GM12892 (cell line): ENCODE measurements around the gene MAGEF1.

Experiments used
- POLR2A ChIP-seq: IDR thresholded peaks from 2 replicates; pipeline ENCODE4 v1.6.1; 2011; ENCODE audit warnings: low read depth, low read length, control low read depth
- TAF1 ChIP-seq: IDR thresholded peaks from 2 replicates; pipeline ENCODE4 v1.6.1; 2011; ENCODE audit warnings: low read depth, mild to moderate bottlenecking, control low read depth, low read length, borderline replicate concordance

- TF ChIP-seq TAF1 (no peak), POLR2A (no peak)
Measured at GRCh38 chr3:184680385-184681345, 31.2 kb downstream of the MAGEF1 start.
